Measurements from ENCODE around the gene CNTNAP2.

DNA sequence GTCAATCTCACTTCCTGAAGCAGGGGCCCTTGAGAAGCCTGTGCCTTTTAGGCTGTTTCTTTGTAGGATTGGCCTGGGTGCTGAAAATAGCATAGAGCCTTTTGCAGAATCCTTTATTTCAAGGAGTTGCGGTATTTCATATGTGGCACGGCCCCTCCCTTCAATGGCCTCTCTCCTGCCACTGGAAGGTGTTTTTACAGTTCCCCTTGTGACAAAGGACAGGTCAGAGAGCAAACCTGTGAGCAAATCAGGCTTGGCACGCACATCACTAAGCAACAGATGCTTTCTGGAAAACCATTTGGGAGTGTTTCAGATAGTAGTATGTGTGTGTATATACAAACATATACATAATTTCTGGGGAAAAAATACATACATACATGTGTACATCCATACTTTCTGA, 2085.4 kb downstream of the CNTNAP2 start:
- TF ChIP-seq ZNF274 (IDR thresholded peaks at IDR 0.05; ENCODE audit: low read depth, low read length) (no peak), YY1 (IDR thresholded peaks at IDR 0.05; ENCODE audit: insufficient read depth, insufficient read length) (no peak), SUZ12 (IDR thresholded peaks at IDR 0.05; ENCODE audit: extremely low read depth, insufficient read depth, insufficient read length) (no peak)
